Stomach (tissue), 9 donors: Measurements from ENCODE around the gene COMMD1. TPM values are rescaled to one million over a fixed set of nuclear protein-coding genes. Genes with fewer than 3 reads are reported as not detected.
A peak's percentile ranks its signal among the peaks of the same experiment; 100 is the strongest.

Experiments
- DNase-seq, 2 donors: peaks; one replicate each; pipeline versions ENCODE4 v3.0.0 to v3.0.0-alpha.2; 2013 to 2019
- H3K27ac ChIP-seq, 5 donors: fragments of 200-600 bp in 4 of 5; sonication (generic) in 4 of 5; one replicate each; pipeline ENCODE4 v1.5.1; 2013 to 2019; ENCODE audit warnings: mild to moderate bottlenecking in 1 of 5, moderate library complexity in 1 of 5
- H3K27me3 ChIP-seq, 3 donors: fragments of 200-600 bp; sonication (generic); one replicate each; pipeline ENCODE4 v1.5.1; 2017 to 2019; ENCODE audit warnings: mixed run types in 1 of 3
- H3K36me3 ChIP-seq, 4 donors: fragments of 200-600 bp; sonication (generic); 1 replicate in 3 of 4; 2 replicates in 1 of 4; pipeline ENCODE4 v1.5.1; 2016 to 2019
- H3K4me1 ChIP-seq, 4 donors: fragments of 200-600 bp; sonication (generic); one replicate each; pipeline ENCODE4 v1.5.1; 2016 to 2019
- H3K4me3 ChIP-seq, 4 donors: fragments of 200-600 bp; sonication (generic) in 3 of 4; one replicate each; pipeline ENCODE4 v1.5.1; 2016 to 2019; ENCODE audit warnings: mild to moderate bottlenecking in 1 of 4
- H3K9me3 ChIP-seq, 4 donors: fragments of 200-600 bp; sonication (generic); one replicate each; pipeline ENCODE4 v1.5.1; 2016 to 2019
- CTCF ChIP-seq, 7 experiments: fragments of 450-650 bp in 4 of 7; fragments of 200-600 bp in 3 of 7; sonication (generic) in 3 of 7; IDR thresholded peaks; one replicate each; pipeline ENCODE4 v1.5.1; 2016 to 2019; ENCODE audit warnings: antibody characterized with exemption in 7 of 7, control low read depth in 2 of 7, mild to moderate bottlenecking in 1 of 7
- EP300 ChIP-seq: sonication (generic); formaldehyde crosslinking; IDR thresholded peaks from one replicate; pipeline ENCODE4 v1.6.1; 2017; ENCODE audit warnings: antibody characterized with exemption
- POLR2A ChIP-seq, 4 donors: fragments of 450-650 bp; IDR thresholded peaks; one replicate each; pipeline ENCODE4 v1.6.1; 2016; ENCODE audit warnings: antibody characterized with exemption in 4 of 4, control low read depth in 2 of 4, mild to moderate bottlenecking in 1 of 4, moderate library complexity in 1 of 4
- POLR2AphosphoS5 ChIP-seq, 3 donors: sonication (generic); formaldehyde crosslinking; IDR thresholded peaks; one replicate each; pipeline ENCODE4 v1.6.1; 2016; ENCODE audit warnings: antibody characterized with exemption in 3 of 3
- WGBS, 5 donors: extraction: QIAGEN DNeasy Blood & Tissue Kit in 3 of 5; methylation state at CpG; one replicate each; pipeline versions ENCODE4 v1.1.5 to v1.1.7; 2013 to 2018; 5-methylcytosine and 5-hydroxymethylcytosine counted together
- intact Hi-C: fragments of 100-400 bp; cut with DNase I; formaldehyde crosslinking; loops from one replicate; pipeline ENCODE4 v1.15.1; 2023; ENCODE audit warnings: low total_unique reads
- polyA plus RNA-seq, 3 donors: library from polyadenylated mRNA; stranded (reverse); fragments of 200-250 nt; gene quantifications; one replicate each; pipeline ENCODE4 v1.2.3, GENCODE V29; 2013
- total RNA-seq, 5 donors: library from RNA; depleted of rRNA; stranded (reverse); fragments of >200 nt; gene quantifications; one replicate each; pipeline versions ENCODE4 v1.1.0 to v1.2.3, GENCODE V29; 2014 to 2016
- donor health status: healthy with polysubstance abuse.
- donor health status: Bipolar disorder and iron deficiency.
- donor health status: healthy.

COMMD1 gene
- total and polyA plus RNA-seq, 8 donors, result 12.1 to 155 (median 47.4) TPM

DNA sequence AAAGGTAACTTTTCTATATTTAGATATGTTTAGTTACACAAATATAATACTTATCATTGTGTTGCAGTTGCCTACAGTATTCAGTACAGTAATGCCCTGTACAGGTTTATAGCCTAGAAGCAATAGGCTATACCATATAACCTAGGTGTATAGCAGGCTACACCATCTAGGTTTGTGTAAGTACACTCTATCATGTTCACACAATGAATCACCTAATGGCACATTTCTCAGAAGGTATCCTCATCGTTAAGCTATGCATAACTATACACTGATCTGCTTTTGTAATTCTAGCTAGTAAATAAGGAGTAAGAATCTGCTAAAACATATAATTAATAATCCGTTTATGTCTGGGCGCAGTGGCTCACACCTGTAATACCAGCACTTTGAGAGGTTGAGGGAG, 102.1 kb downstream of the COMMD1 start:
- H3K27me3 ChIP-seq, result no peaks in the 10 kb centered on the region
- no peak overlapping the region for H3K27ac ChIP-seq
- H3K36me3 ChIP-seq, result peaks cover 0 to 11% (median 2%) of the 10 kb centered on the region in 4 donors
- no peak for TF ChIP-seq EP300
- TF ChIP-seq POLR2AphosphoS5 (IDR thresholded peaks at IDR 0.05), result no peak
- no peak for TF ChIP-seq CTCF (IDR thresholded peaks at IDR 0.05)
- no peak for TF ChIP-seq POLR2A (IDR thresholded peaks at IDR 0.05)
- intact Hi-C loops, result no loop called here
- WGBS, 5 donors, result 92 to 98% (median 97%) methylated on average over 3 of the region's 3 CpGs
- no peaks in the 10 kb centered on the region for H3K9me3 ChIP-seq
- H3K4me1 ChIP-seq, result peaks cover 0 to 16% (median 6%) of the 10 kb centered on the region in 4 donors
- DNase-seq, result no peak
- H3K4me3 ChIP-seq, result no peak overlapping the region

DNA sequence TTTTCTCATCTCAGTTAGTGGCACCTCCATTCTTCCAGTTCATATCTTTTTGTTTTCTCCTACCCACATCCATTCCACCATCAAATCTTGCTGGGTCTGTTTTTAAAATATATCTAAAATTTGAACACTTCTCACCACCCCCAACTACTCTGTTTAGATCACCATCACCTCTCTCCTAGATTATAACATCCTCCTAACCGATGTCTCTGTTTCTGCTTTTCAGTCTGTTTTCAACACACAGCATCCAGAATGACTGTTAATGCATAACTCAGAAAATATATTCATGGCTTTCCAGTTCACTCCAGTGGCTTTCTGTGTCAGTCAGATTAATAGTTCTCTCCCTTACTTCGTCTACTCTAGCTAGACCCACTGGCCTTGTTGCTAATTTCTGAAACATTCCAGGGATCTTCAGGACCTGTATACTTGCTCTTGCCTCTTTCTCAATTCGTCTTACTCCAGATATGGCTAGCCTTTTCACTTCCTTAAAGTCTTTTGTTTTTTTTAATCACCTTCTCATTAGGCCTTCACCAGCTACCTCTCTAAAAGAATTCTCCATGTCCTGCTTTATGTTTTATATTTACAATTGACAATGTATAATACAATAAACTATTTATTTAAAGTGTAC, 105.3 kb downstream of the COMMD1 start:
- no peak overlapping the region for H3K4me3 ChIP-seq
- peaks cover 0 to 39% (median 29%) of the 10 kb centered on the region in 4 donors for H3K4me1 ChIP-seq
- H3K36me3 ChIP-seq, result no peaks in the 10 kb centered on the region
- H3K27ac ChIP-seq, result no peak overlapping the region
- no peaks in the 10 kb centered on the region for H3K27me3 ChIP-seq
- TF ChIP-seq POLR2A (IDR thresholded peaks at IDR 0.05), result no peak
- no peak for TF ChIP-seq POLR2AphosphoS5 (IDR thresholded peaks at IDR 0.05)
- intact Hi-C loops, result no loop called here
- H3K9me3 ChIP-seq, result no peaks in the 10 kb centered on the region
- WGBS, 5 donors, result 52 to 81% (median 72%) methylated on average over 3 of the region's 3 CpGs
- DNase-seq, result no peak

- H3K4me3 ChIP-seq, result no peak overlapping the region
- intact Hi-C loops, result no loop called here
- no peaks in the 10 kb centered on the region for H3K36me3 ChIP-seq
- H3K9me3 ChIP-seq, result no peaks in the 10 kb centered on the region
- H3K27ac ChIP-seq, result peak overlapping the region in 2 of 5 donors; percentile 10 to 49
- peaks cover 0 to 57% (median 38%) of the 10 kb centered on the region in 4 donors for H3K4me1 ChIP-seq
- TF ChIP-seq POLR2AphosphoS5 (IDR thresholded peaks at IDR 0.05), result no peak
- no peak for TF ChIP-seq CTCF (IDR thresholded peaks at IDR 0.05)
- TF ChIP-seq EP300, result no peak
- TF ChIP-seq POLR2A (IDR thresholded peaks at IDR 0.05), result no peak
- DNase-seq, result no peak
- H3K27me3 ChIP-seq, result no peaks in the 10 kb centered on the region
These were observed 108.2 kb downstream of the COMMD1 start for GRCh38 chr2:62013641-62014040.

DNA sequence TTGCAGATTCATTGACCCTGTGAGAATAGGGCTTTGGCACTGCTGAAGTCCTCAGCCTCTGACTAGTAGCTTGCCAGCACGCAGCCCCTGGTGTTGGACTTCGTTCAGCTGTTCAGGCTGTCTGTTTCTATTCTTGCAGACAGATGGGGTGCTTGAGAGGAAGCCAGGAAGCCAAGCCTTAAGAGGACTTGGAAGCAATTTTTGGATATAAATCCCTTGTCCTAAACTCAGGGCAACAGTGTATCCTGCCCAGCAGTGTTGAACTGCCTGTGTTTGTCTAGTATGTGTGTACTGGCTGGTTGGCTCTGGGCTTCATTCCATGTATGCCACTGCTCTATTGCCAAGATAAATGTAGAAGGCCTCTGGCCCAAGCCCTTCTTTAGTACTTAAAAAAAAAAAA, 108.6 kb downstream of the COMMD1 start:
- peak; percentile 78 to 84 for DNase-seq
- Histone ChIP-seq H3K27ac (peak overlapping the region in 3 of 5 donors; percentile 9 to 49 (median 10)), H3K9me3 (no peaks in the 10 kb centered on the region), H3K4me1 (peaks cover 0 to 57% (median 38%) of the 10 kb centered on the region in 4 donors), H3K27me3 (no peaks in the 10 kb centered on the region), H3K36me3 (no peaks in the 10 kb centered on the region), H3K4me3 (no peak overlapping the region)
- intact Hi-C loops, result no loop called here
- WGBS, 5 donors, result 0 to 15% (median 11%) methylated on average over 2 of the region's 2 CpGs
- TF ChIP-seq EP300, result no peak
- TF ChIP-seq POLR2AphosphoS5 (IDR thresholded peaks at IDR 0.05), result peak; percentile 8 to 72 (median 67)
- TF ChIP-seq CTCF (IDR thresholded peaks at IDR 0.05), result no peak

DNA sequence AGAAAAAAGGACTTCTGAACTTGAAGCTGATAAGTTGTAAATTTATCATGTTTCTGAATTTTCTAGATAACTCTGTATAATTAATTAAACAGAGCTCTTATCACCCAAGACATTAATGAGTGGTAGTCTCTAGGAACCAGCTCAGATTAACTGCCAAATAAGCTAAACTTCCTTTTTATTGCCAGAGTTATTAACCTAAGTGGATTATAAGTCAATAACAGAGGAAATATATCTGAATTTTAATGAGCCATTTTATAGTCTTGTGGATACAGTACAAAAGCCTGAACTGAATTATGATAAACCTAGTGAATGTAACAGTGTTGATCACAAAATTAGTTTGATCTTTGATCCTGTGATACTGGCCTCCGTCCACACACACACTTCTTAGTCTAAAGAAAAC, 111.5 kb downstream of the COMMD1 start:
- H3K4me3 ChIP-seq, result no peak overlapping the region
- 36 to 50% (median 42%) methylated on average over 1 of the region's 1 CpG for WGBS, 5 donors
- DNase-seq, result no peak
- TF ChIP-seq POLR2A (IDR thresholded peaks at IDR 0.05) (no peak), POLR2AphosphoS5 (IDR thresholded peaks at IDR 0.05) (no peak), EP300 (no peak), CTCF (IDR thresholded peaks at IDR 0.05) (no peak)
- intact Hi-C loops, result no loop called here
- no peaks in the 10 kb centered on the region for H3K9me3 ChIP-seq
- H3K27me3 ChIP-seq, result no peaks in the 10 kb centered on the region
- no peak overlapping the region for H3K27ac ChIP-seq
- H3K4me1 ChIP-seq, result peaks cover 0 to 40% (median 33%) of the 10 kb centered on the region in 4 donors
- no peaks in the 10 kb centered on the region for H3K36me3 ChIP-seq
